HCT116 (cell line): ENCODE results near the gene ITPK1. TPM values are rescaled to one million over a fixed set of nuclear protein-coding genes. Genes with fewer than 3 reads are reported as not detected.

Experiments
- ATAC-seq: fragments of 200-7000 bp; cut with Tn5 transposase; 2 replicates; pipeline ENCODE4 v1.9.1; 2020; ENCODE audit warnings: mild to moderate bottlenecking, moderate library complexity
- BruUV-seq: library from RNA; stranded (reverse); fragments of 400-500 nt; replicated peaks from 2 replicates; lab custom pipeline; 2021; lab: Mats Ljungman, UMichigan
- CTCF ChIA-PET: fragments of 300-600 bp; sonication (Branson Sonifier 250); formaldehyde crosslinking; loops from one replicate; lab custom pipeline; 2021; ENCODE audit warnings: antibody characterized with exemption; lab: Charles Lee
- POLR2A ChIA-PET: fragments of 300-600, 350-600 bp; sonication (Branson Sonifier 250); formaldehyde crosslinking; loops from one replicate; lab custom pipeline; 2021; ENCODE audit warnings: antibody characterized with exemption; lab: Charles Lee
- RAD21 ChIA-PET, 2 experiments: fragments of 300-600 bp; sonication (Branson Sonifier 250); formaldehyde crosslinking; loops; one replicate each; lab custom pipeline; 2023; ENCODE audit warnings: low total read pairs in 2 of 2; ENCODE audit not compliant: uncharacterized antibody in 2 of 2, unreplicated experiment in 2 of 2, low non-redundant PET in 1 of 2; lab: Charles Lee
- DNase-seq: peaks from one replicate; pipeline ENCODE4 v3.0.0-alpha.2; 2010; ENCODE audit warnings: low read depth, low spot score
- H2AFZ ChIP-seq: fragments of 200-600 bp; shearing (Covaris generic), sonication (generic); 2 replicates; pipeline ENCODE4 v1.6.1; 2017; ENCODE audit warnings: low read depth, mixed run types, mixed read lengths, antibody characterized with exemption, low read length; ENCODE audit not compliant: poor library complexity, severe bottlenecking
- H3K27ac ChIP-seq: 2 replicates; pipeline ENCODE4 v1.5.1; 2012; ENCODE audit warnings: low read depth, low read length
- H3K27me3 ChIP-seq: fragments of 200-600 bp; sonication (generic); 2 replicates; pipeline ENCODE4 v1.6.1; 2016; ENCODE audit warnings: mixed run types, low read length, mixed read lengths; ENCODE audit not compliant: insufficient read depth
- H3K36me3 ChIP-seq, 2 experiments: fragments of 200-500 bp in 1 of 2; fragments of 200-600 bp in 1 of 2; sonication (Bioruptor generic) in 1 of 2; sonication (generic) in 1 of 2; 2 replicates each; pipeline versions ENCODE4 v1.5.1 to v1.6.1; 2014 to 2016; ENCODE audit warnings: low read length in 2 of 2, inconsistent platforms in 1 of 2, mixed read lengths in 1 of 2, mixed run types in 1 of 2; ENCODE audit not compliant: insufficient read depth in 2 of 2, control insufficient read depth in 1 of 2
- H3K4me1 ChIP-seq, 2 experiments: fragments of 200-600 bp in 1 of 2; sonication (generic) in 1 of 2; 2 replicates each; pipeline versions ENCODE4 v1.5.1 to v1.6.1; 2012 to 2017; ENCODE audit warnings: low read length in 2 of 2, inconsistent platforms in 1 of 2, mild to moderate bottlenecking in 1 of 2, mixed read lengths in 1 of 2, mixed run types in 1 of 2, moderate library complexity in 1 of 2; ENCODE audit not compliant: insufficient read depth in 2 of 2, control insufficient read depth in 1 of 2
- H3K4me2 ChIP-seq: fragments of 200-600 bp; sonication (generic); 2 replicates; pipeline ENCODE4 v1.6.1; 2017; ENCODE audit warnings: mixed run types, low read length, mixed read lengths
- H3K4me3 ChIP-seq, 2 experiments: fragments of 200-600 bp in 1 of 2; sonication (generic) in 1 of 2; replicated peaks in 1 of 2; 2 replicates each; pipeline ENCODE4 v1.5.1; 2011 to 2016; ENCODE audit warnings: low read length in 2 of 2, control low read depth in 1 of 2, low read depth in 1 of 2, mild to moderate bottlenecking in 1 of 2, mixed read lengths in 1 of 2, mixed run types in 1 of 2
- H3K79me2 ChIP-seq: fragments of 200-600 bp; sonication (generic); 2 replicates; pipeline ENCODE4 v1.6.1; 2017; ENCODE audit warnings: mild to moderate bottlenecking, mixed run types, low read length, moderate library complexity, mixed read lengths; ENCODE audit not compliant: insufficient read depth
- H3K9ac ChIP-seq: fragments of 200-600 bp; sonication (generic); 2 replicates; pipeline ENCODE4 v1.6.1; 2016; ENCODE audit warnings: low read length, mixed read lengths
- H3K9me2 ChIP-seq: fragments of 200-600 bp; sonication (generic), shearing (Covaris generic); 2 replicates; pipeline ENCODE4 v1.6.1; 2017; ENCODE audit warnings: mixed run types, mild to moderate bottlenecking, moderate library complexity; ENCODE audit not compliant: insufficient read depth
- H3K9me3 ChIP-seq, 2 experiments: fragments of 200-500 bp in 1 of 2; fragments of 200-600 bp in 1 of 2; sonication (Bioruptor generic) in 1 of 2; sonication (generic) in 1 of 2; 2 replicates each; pipeline ENCODE4 v1.6.1; 2014 to 2017; ENCODE audit warnings: low read length in 2 of 2, mixed read lengths in 2 of 2, inconsistent platforms in 1 of 2, low read depth in 1 of 2, mild to moderate bottlenecking in 1 of 2, mixed run types in 1 of 2, moderate library complexity in 1 of 2; ENCODE audit not compliant: control insufficient read depth in 1 of 2, insufficient read depth in 1 of 2
- H4K20me1 ChIP-seq: fragments of 200-600 bp; sonication (generic), shearing (Covaris generic); 2 replicates; pipeline ENCODE4 v1.6.1; 2017; ENCODE audit warnings: mixed run types, mild to moderate bottlenecking, moderate library complexity; ENCODE audit not compliant: insufficient read depth
- CBX3 ChIP-seq: IDR thresholded peaks from 2 replicates; pipeline ENCODE4 v1.6.1; 2012; ENCODE audit warnings: low read depth
- CEBPB ChIP-seq: IDR thresholded peaks from 2 replicates; pipeline ENCODE4 v1.6.1; 2012; ENCODE audit warnings: low read depth
- JUND ChIP-seq: IDR thresholded peaks from 2 replicates; pipeline ENCODE4 v1.6.1; 2012
- RAD21 ChIP-seq: IDR thresholded peaks from 2 replicates; pipeline ENCODE4 v1.6.1; 2012; ENCODE audit warnings: low read depth, mild to moderate bottlenecking
- SIN3A ChIP-seq: IDR thresholded peaks from 2 replicates; pipeline ENCODE4 v1.6.1; 2012; ENCODE audit warnings: low read depth
- SP1 ChIP-seq: IDR thresholded peaks from 2 replicates; pipeline ENCODE4 v1.6.1; 2012; ENCODE audit warnings: low read depth
- YY1 ChIP-seq: IDR thresholded peaks from 2 replicates; pipeline ENCODE4 v1.6.1; 2011; ENCODE audit warnings: low read length, low read depth, moderate library complexity, mild to moderate bottlenecking; ENCODE audit not compliant: insufficient replicate concordance; ENCODE audit errors: extremely low read depth
- intact Hi-C: fragments of 100-400 bp; cut with micrococcal nuclease; formaldehyde crosslinking; loops from 2 replicates; pipeline ENCODE4 v1.10.0; 2022
- total RNA-seq: library from RNA; stranded (reverse); gene quantifications from one replicate; pipeline ENCODE4 v1.2.1, GENCODE V29; 2021; ENCODE audit not compliant: unreplicated experiment

Gene ITPK1
- total RNA-seq, 1 experiment from 2014 or later, result 70.2 TPM

GRCh38 chr14:93015505-93015904, 100.2 kb downstream of the ITPK1 start:
- no peak for ATAC-seq
- no peak overlapping the region for H3K27ac ChIP-seq
- no peaks in the 10 kb centered on the region for H3K9me2 ChIP-seq
- DNase-seq, result no peak
- no peak overlapping the region for H3K4me3 ChIP-seq
- H3K9me3 ChIP-seq, result no peaks in the 10 kb centered on the region
- no peak overlapping the region for H3K4me2 ChIP-seq
- no peak overlapping the region for H3K9ac ChIP-seq
- intact Hi-C loops, result no loop called here
- no peaks in the 10 kb centered on the region for H4K20me1 ChIP-seq
- no peaks in the 10 kb centered on the region for H3K27me3 ChIP-seq
- RAD21 ChIA-PET, result no interaction called here
- H3K36me3 ChIP-seq, result no peaks in the 10 kb centered on the region
- CTCF ChIA-PET, result no interaction called here
- H2AFZ ChIP-seq, result no peak overlapping the region
- POLR2A ChIA-PET, result no interaction called here
- peaks cover 0 to 6% of the 10 kb centered on the region in 2 experiments; a peak in 2 of 4 replicates for H3K4me1 ChIP-seq
- TF ChIP-seq JUND (no peak), CEBPB (no peak), YY1 (no peak), SIN3A (no peak)
- TSS peak; percentile 16 for BruUV-seq
- H3K79me2 ChIP-seq, result no peaks in the 10 kb centered on the region; the same call in 1 of the 2 replicates

GRCh38 chr14:93015064-93015463, 100.7 kb downstream of the ITPK1 start:
- H3K9me2 ChIP-seq, result no peaks in the 10 kb centered on the region
- H3K9ac ChIP-seq, result no peak overlapping the region
- no peaks in the 10 kb centered on the region for H3K27me3 ChIP-seq
- ChIA-PET RAD21 (no interaction called here), CTCF (no interaction called here), POLR2A (no interaction called here)
- BruUV-seq, result no TSS peak
- H3K27ac ChIP-seq, result no peak overlapping the region
- DNase-seq, result no peak
- peaks cover 0 to 6% of the 10 kb centered on the region in 2 experiments; a peak in 2 of 4 replicates for H3K4me1 ChIP-seq
- no peaks in the 10 kb centered on the region for H3K36me3 ChIP-seq
- intact Hi-C loops, result no loop called here
- no peaks in the 10 kb centered on the region for H4K20me1 ChIP-seq
- H3K4me2 ChIP-seq, result no peak overlapping the region
- no peak for ATAC-seq
- no peak overlapping the region for H2AFZ ChIP-seq
- TF ChIP-seq CBX3 (no peak), YY1 (no peak), RAD21 (no peak), SIN3A (no peak), SP1 (no peak)
- H3K9me3 ChIP-seq, result no peaks in the 10 kb centered on the region
- H3K4me3 ChIP-seq, result no peak overlapping the region
- H3K79me2 ChIP-seq, result no peaks in the 10 kb centered on the region; the same call in 1 of the 2 replicates
